Measurements from ENCODE around the gene ZNF830.
A peak's percentile ranks its signal among the peaks of the same experiment; 100 is the strongest.
"Not testable (repeated sequence)": the region's sequence is repeated elsewhere in the genome, so short reads cannot be mapped to it uniquely, and the experiment has no call there.

The ZNF830 gene, protein sequence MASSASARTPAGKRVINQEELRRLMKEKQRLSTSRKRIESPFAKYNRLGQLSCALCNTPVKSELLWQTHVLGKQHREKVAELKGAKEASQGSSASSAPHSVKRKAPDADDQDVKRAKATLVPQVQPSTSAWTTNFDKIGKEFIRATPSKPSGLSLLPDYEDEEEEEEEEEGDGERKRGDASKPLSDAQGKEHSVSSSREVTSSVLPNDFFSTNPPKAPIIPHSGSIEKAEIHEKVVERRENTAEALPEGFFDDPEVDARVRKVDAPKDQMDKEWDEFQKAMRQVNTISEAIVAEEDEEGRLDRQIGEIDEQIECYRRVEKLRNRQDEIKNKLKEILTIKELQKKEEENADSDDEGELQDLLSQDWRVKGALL

GRCh38 chr17:34961093-34961911 lies at the start of gene ZNF830, which contains the start of gene CCT6B:
Gene ZNF830, plus strand, starts transcription at chr17:34961540. Its CDS starts 27 bp downstream, at chr17:34961567.
Gene CCT6B, minus strand, starts transcription at chr17:34961460. Its CDS starts 67 bp downstream, at chr17:34961393.
- peak; percentile 96 for DNase-seq (ENCODE audit: low read depth)

DNA sequence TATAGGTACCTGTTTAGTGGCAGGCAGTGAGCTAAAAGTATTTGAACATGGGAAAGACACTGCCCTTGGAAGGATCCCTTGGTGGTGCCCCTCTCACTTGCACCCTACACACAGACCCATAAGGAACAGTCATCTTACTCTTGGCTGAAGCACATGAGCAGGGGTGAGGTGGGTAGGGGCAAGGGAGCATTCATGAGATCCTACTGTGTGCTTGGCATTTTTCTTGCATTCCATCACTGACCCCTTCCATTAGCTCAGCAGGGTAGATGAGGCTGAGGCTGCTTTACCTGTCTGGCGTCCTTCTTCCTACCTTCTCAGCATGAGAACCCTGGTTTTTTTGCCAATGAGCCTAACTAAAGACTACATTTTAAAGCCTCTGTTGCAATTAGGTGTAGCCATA lies 48.3 kb upstream of the ZNF830 start:
- DNase-seq (ENCODE audit: low read depth): no peak

- DNase-seq (ENCODE audit: low read depth): no peak
Observed at GRCh38 chr17:34916120-34916519, 45.2 kb upstream of the ZNF830 start.

- no peak for DNase-seq (ENCODE audit: low read depth)
Observed at GRCh38 chr17:34917381-34917780, 44.0 kb upstream of the ZNF830 start.

DNA sequence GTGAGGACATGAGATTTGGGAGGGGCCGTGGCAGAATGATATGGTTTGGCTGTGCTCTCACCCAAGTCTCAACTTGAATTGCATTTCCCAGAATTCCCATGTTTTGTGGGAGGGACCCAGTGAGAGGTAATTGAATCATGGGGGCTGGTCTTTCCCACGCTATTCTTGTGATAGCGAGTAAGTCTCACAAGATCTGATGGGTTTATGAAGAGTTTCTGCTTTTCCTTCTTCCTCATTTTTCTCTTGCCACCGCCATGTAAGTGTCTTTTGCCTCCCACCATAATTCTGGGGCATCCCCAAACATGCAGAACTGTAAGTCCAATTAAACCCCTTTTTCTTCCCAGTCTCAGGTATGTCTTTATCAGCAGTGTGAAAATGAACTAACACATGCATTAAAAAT lies 40.7 kb upstream of the ZNF830 start:
- DNase-seq (ENCODE audit: low read depth): no peak

DNA sequence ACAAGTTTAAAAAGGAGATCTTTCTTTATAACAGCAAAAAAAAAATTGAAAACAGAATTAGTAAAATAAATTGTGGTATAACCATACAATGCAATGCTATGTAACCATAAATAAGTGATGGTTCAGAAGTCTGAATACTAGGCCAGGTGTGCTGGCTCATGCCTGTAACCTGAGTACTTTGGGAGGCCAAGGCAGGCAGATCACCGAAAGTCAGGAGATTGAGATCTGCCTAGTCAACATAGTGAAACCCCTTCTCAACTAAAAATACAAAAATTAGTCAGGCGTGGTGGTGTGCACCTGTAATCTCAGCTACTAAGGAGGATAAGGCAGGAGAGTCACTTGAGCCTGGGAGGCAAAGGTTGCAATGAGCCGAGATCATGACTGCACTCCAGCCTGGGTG lies 34.7 kb upstream of the ZNF830 start:
- no peak for DNase-seq (ENCODE audit: low read depth)

DNA sequence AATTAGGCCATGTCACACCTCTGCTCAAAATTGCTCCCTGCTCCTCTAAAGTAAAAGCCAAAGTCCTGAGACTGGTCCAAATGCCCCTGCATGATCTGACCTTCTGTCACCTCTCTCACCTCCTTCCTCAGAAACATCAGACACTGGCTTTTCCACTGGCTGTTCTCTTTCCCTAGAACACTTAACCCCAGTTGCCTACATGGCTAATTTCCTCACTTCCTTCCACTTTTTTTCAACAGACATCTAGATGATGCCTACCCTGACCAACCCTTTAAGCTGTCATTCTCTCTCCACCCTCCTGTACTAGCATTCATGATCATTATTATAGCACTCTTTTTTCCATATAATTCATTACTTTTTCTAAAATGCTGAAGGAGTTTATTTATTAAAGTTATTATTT lies 31.1 kb upstream of the ZNF830 start:
- no peak for DNase-seq (ENCODE audit: low read depth)

GRCh38 chr17:34950780-34951179 lies 10.6 kb upstream of the ZNF830 start:
- not testable (repeated sequence) for DNase-seq (ENCODE audit: low read depth)

- DNase-seq (ENCODE audit: low read depth): no peak
Observed at GRCh38 chr17:34958438-34958837, 2.9 kb upstream of the ZNF830 start.

DNA sequence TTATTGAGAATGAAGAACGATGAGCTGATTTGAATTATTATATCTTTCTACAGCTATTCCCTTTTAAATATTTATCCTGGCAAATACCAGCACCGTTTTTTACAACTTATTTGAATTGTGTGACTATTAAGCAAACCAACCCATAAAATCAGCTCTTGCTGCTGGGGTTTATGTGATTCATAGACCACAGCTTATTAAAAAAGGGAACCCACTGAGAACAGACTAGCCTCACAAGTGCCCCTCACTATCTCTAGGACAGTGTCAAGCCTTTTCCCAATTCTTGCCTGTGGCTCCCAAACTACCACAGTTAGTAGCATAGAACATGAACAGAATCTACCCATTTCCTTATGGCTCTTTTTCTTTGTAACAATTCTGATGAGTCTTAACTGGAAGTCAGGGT lies 12.8 kb downstream of the ZNF830 start:
- no peak for DNase-seq (ENCODE audit: low read depth)

DNA sequence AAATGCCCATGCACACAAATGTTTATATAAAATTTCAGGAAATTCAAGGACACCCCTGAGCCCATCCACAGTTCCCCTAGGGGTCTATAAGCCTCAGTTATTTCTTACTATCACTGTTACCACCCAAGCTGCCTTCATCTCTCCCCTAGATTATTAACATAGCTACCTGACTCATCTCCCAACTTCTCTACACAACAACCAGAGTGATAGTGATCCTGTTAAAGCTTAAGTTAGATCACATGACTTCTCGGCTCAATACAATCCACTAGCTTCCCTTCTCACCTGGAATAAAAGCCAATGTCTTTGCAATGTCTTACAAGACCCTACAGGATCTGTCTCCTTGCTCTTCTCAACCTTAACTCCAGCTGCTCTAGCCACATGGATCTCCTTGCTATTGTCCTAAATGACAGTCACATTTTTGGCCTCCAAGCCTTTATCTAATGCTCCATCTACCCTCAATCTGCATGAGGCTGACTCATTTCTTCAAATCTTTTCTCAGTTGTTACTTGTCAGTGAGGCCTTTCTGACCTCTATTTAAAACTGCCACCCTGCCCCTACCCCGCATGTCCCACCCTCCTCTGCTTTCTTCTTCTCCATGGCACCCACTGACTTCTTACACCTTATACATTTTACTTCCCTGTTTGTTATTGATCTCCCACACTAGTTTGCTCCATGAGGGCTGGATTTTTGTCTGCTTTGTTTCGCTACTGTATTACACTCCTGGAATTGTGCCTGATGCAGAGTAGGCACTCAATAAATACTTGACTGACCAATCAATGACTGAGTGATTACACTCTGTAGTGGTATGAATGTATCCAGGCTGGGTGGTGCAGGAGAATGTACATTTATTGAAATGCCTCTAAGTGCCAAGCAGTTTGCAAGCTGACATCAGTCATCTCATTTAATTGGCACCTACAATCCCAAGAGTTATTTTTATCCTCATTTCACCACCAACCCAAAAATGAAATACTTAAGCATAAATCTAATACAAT lies 13.8 kb downstream of the ZNF830 start:
- no peak for DNase-seq (ENCODE audit: low read depth)

GRCh38 chr17:34979153-34979552 lies 17.8 kb downstream of the ZNF830 start:
- no peak for DNase-seq (ENCODE audit: low read depth)

DNA sequence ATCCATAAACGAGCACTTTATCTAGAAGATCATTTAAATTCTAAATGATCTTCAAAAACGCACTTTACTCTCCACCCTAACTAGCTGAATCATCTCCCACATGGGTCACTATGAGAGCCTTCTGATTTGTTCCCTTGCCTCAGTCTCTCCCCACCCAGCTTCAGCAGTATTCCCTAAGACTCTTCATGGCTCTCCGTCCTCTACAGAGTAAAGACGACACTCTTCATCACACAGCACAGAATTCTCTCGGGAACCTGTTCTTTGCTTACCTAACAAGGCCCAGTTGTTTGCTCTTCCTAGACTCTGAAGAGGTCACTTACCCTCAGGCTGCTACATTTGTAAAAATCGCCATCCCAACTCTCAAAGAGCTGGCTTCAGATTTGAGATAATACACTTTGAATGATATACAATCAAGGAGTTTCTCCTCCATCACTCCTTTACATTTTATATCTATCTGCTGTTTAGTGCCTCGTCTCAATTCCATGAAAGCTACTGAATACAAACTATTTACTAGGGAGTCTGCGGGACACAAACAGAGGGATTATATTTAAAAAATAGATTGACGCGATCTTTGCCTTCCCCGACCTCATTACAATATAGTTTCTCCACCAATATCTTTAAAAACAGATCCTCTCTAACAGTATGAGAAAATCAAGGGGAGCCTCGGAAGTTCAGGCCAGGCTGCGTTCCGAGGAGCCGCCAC lies 18.5 kb downstream of the ZNF830 start:
- DNase-seq (ENCODE audit: low read depth): peak; percentile 46

DNA sequence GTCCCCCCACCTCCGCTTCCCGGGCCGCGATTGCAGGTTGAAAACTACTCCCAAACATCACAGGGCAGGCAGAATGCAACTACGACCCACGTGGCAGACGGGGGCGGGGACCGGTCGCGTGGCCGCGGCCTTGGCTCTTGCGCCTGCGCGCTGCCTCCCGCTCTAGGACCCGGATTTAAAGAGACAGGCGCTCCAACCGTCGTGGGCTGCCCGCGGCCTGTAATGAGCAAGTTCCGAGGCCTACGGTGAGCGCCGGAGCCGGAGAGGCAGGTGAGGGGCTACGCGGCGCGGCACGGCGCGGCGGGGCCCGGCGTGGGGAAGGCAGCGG lies 19.0 kb downstream of the ZNF830 start, which contains the start of gene LIG3:
Gene LIG3, plus strand, starts transcription at position 160 of the 328 bp plus-strand sequence. CDS start 2,494 bp downstream, outside the sequence.
- DNase-seq (ENCODE audit: low read depth): peak; percentile 93

DNA sequence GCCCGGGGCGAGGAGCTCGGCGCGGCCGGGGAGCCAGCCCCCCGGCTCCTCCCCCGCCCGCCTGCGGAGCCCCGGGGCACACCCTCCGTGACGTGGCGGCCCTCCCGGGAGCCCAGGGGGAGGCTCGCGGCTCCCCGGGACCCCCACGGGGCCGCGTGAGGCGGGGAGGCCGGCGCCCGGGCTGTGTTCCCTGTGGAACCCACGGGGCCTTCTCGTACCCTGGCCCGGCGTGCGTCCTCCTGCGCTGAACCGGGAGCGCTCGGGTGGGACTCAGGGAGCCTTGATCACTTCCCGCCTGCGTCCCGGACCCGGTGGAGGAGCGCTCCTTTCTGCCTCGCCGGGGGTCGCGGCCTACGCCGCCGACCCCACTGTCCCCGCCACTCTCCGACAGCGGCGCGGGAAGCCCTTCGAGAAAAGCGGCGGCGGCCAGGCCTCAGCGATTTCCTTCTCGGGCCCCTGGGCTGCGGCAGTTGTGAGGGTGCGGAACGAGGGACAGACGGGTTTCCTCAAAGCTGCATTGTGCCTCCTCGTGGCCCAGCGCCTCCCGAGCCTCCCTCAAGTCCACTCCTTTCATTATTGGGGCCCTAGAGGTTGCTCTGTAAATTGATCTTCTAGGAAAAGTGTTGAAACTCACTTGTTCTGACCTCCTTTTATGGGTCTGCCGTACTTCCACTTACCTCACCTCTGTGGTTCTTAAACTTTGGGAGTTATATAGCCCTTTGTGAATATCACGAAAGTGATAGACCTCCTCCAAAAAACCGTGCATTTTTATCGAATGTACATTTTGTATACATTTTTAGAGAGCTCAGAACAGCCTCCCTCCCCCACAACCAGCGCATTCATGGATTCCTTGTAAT lies 19.6 kb downstream of the ZNF830 start:
- DNase-seq (ENCODE audit: low read depth): peak; percentile 89

DNA sequence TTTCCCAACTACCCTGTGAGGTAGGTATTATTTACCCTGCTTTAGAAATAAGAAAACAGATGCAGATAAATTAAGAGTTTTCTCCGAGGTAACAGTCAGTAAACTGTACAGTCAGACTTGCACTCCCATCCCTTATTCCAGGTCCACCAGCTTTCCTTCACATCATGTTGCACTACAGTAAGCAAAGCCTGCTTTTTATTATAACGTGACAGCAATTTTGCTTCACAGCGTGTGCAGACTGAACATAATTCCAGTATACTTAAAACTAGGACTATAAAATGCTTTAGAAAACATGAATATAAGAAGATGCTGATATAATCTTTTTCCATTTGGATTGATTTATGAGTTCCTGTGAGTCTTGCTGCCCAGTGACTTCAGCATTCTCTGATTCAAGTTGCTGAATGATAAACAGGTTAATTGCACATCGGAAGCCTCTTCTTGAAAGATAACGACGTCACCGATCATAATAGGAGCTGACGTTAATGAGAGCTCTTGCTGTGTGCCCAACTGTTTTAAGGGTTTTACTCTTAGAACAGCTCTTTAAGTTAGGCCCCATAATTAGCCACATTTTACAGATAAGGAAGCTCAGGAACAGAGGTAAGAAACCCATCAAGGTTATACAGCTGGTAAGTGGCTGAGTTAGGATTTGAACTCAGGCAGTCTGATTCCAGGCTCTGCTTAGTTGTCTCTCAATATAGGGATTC lies 20.4 kb downstream of the ZNF830 start:
- peak; percentile 18 for DNase-seq (ENCODE audit: low read depth)

GRCh38 chr17:34987232-34987631 lies 25.9 kb downstream of the ZNF830 start:
- no peak for DNase-seq (ENCODE audit: low read depth)

- no peak for DNase-seq (ENCODE audit: low read depth)
Observed at GRCh38 chr17:34988644-34989043, 27.3 kb downstream of the ZNF830 start.

DNA sequence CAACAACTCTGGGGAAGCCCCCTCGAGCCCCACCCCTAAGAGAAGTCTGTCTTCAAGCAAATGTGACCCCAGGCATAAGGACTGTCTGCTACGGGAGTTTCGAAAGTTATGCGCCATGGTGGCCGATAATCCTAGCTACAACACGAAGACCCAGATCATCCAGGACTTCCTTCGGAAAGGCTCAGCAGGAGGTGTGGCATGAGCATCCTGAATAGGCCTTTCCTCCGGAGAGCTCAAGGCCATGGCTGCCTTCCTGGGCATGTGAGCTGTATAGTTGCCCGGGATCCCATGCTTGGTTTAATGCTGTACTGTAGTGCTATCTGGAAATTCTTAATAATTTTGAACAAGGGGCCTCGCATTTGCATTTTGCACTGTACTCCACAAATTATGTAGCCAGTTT lies 28.1 kb downstream of the ZNF830 start:
- no peak for DNase-seq (ENCODE audit: low read depth)

- no peak for DNase-seq (ENCODE audit: low read depth)
Observed at GRCh38 chr17:34990921-34991365, 29.6 kb downstream of the ZNF830 start.
